IPS-15b (cell line): ENCODE results near the gene GRAMD1A.
"Not testable (repeated sequence)": the region's sequence is repeated elsewhere in the genome, so short reads cannot be mapped to it uniquely, and the experiment has no call there.

ENCODE experiments used
- H3K27me3 ChIP-seq: one replicate; pipeline ENCODE4 v1.6.1; 2013; ENCODE audit warnings: low read length; ENCODE audit not compliant: control insufficient read depth, insufficient read depth
- H3K36me3 ChIP-seq: one replicate; pipeline ENCODE4 v1.6.1; 2013; ENCODE audit warnings: low read length; ENCODE audit not compliant: control insufficient read depth, insufficient read depth
- H3K4me1 ChIP-seq: one replicate; pipeline ENCODE4 v1.6.1; 2013; ENCODE audit warnings: mild to moderate bottlenecking, low read length; ENCODE audit not compliant: control insufficient read depth, insufficient read depth
- H3K4me3 ChIP-seq: one replicate; pipeline ENCODE4 v1.5.1; 2013; ENCODE audit warnings: low read depth, low read length
- H3K9ac ChIP-seq: one replicate; pipeline ENCODE4 v1.6.1; 2013; ENCODE audit warnings: low read depth, mild to moderate bottlenecking, low read length
- H3K9me3 ChIP-seq: one replicate; pipeline ENCODE4 v1.6.1; 2013; ENCODE audit warnings: mild to moderate bottlenecking, low read length; ENCODE audit not compliant: control insufficient read depth, insufficient read depth

The GRAMD1A gene

GRCh38 chr19:35029275-35029736 lies 29.2 kb downstream of the GRAMD1A start:
- peak overlapping the region; percentile 52 for H3K4me3 ChIP-seq

GRCh38 chr19:35029737-35030256 lies 29.7 kb downstream of the GRAMD1A start:
- peaks cover 14% of the 10 kb centered on the region for H3K27me3 ChIP-seq
- H3K9me3 ChIP-seq = no peaks in the 10 kb centered on the region
- H3K36me3 ChIP-seq = peaks cover 38% of the 10 kb centered on the region
- H3K9ac ChIP-seq = peak overlapping the region; percentile 3
- H3K4me3 ChIP-seq = peak overlapping the region; percentile 52
- H3K4me1 ChIP-seq = peaks cover 2% of the 10 kb centered on the region

More at GRCh38 chr19:35029275-35029736, 29.2 kb downstream of the GRAMD1A start:
- Histone ChIP-seq H3K27me3 (peaks cover 14% of the 10 kb centered on the region), H3K36me3 (peaks cover 39% of the 10 kb centered on the region)
- H3K9me3 ChIP-seq, H3K4me1 ChIP-seq, H3K9ac ChIP-seq: not testable (repeated sequence)

GRCh38 chr19:35030257-35031071 lies 30.3 kb downstream of the GRAMD1A start, which contains the start of gene SCN1B:
Gene SCN1B, plus strand, starts transcription at chr19:35030470. Its CDS starts 351 bp downstream, at chr19:35030821.
- Histone ChIP-seq H3K27me3 (peaks cover 14% of the 10 kb centered on the region), H3K9me3 (no peaks in the 10 kb centered on the region), H3K36me3 (peaks cover 31% of the 10 kb centered on the region), H3K9ac (peak within 1 kb of the TSS; percentile 70), H3K4me3 (peak within 1 kb of the TSS; percentile 84), H3K4me1 (peaks cover 2% of the 10 kb centered on the region)

- peak overlapping the region; percentile 84 for H3K4me3 ChIP-seq
- peaks cover 14% of the 10 kb centered on the region for H3K27me3 ChIP-seq
- peaks cover 2% of the 10 kb centered on the region for H3K4me1 ChIP-seq
- H3K36me3 ChIP-seq = peaks cover 25% of the 10 kb centered on the region
- peak overlapping the region; percentile 70 for H3K9ac ChIP-seq
- no peaks in the 10 kb centered on the region for H3K9me3 ChIP-seq
These were observed 31.2 kb downstream of the GRAMD1A start for GRCh38 chr19:35031072-35031881.

GRCh38 chr19:35032356-35032865 lies 32.3 kb downstream of the GRAMD1A start:
- Histone ChIP-seq H3K9me3 (no peaks in the 10 kb centered on the region), H3K27me3 (peaks cover 14% of the 10 kb centered on the region), H3K4me1 (peaks cover 2% of the 10 kb centered on the region), H3K36me3 (peaks cover 20% of the 10 kb centered on the region), H3K9ac (no peak overlapping the region), H3K4me3 (no peak overlapping the region)

GRCh38 chr19:35033067-35034004 lies 33.2 kb downstream of the GRAMD1A start:
- H3K9ac ChIP-seq = no peak overlapping the region
- no peak overlapping the region for H3K4me3 ChIP-seq

GRCh38 chr19:35034005-35034502 lies 33.9 kb downstream of the GRAMD1A start:
- peaks cover 14% of the 10 kb centered on the region for H3K36me3 ChIP-seq
- no peak overlapping the region for H3K4me3 ChIP-seq
- no peak overlapping the region for H3K9ac ChIP-seq
- no peaks in the 10 kb centered on the region for H3K9me3 ChIP-seq
- H3K4me1 ChIP-seq = peaks cover 4% of the 10 kb centered on the region
- peaks cover 14% of the 10 kb centered on the region for H3K27me3 ChIP-seq

More at GRCh38 chr19:35033067-35034004, 33.2 kb downstream of the GRAMD1A start:
- Histone ChIP-seq H3K4me1 (peaks cover 2% of the 10 kb centered on the region), H3K27me3 (peaks cover 14% of the 10 kb centered on the region), H3K9me3 (no peaks in the 10 kb centered on the region), H3K36me3 (peaks cover 15% of the 10 kb centered on the region)

- peaks cover 14% of the 10 kb centered on the region for H3K36me3 ChIP-seq
- peaks cover 14% of the 10 kb centered on the region for H3K27me3 ChIP-seq
- no peak overlapping the region for H3K4me3 ChIP-seq
These were observed 34.7 kb downstream of the GRAMD1A start for GRCh38 chr19:35034588-35035382.

GRCh38 chr19:35037716-35038622 lies 37.8 kb downstream of the GRAMD1A start:
- H3K4me1 ChIP-seq = peaks cover 4% of the 10 kb centered on the region
- H3K36me3 ChIP-seq = peaks cover 14% of the 10 kb centered on the region
- H3K9me3 ChIP-seq = no peaks in the 10 kb centered on the region
- no peak overlapping the region for H3K9ac ChIP-seq
- no peak overlapping the region for H3K4me3 ChIP-seq
- no peaks in the 10 kb centered on the region for H3K27me3 ChIP-seq

More at GRCh38 chr19:35034588-35035382, 34.7 kb downstream of the GRAMD1A start:
- H3K9ac ChIP-seq = no peak overlapping the region
- peaks cover 6% of the 10 kb centered on the region for H3K4me1 ChIP-seq
- no peaks in the 10 kb centered on the region for H3K9me3 ChIP-seq
